ENCODE results near the gene RFT1.

GRCh38 chr3:53051929-53052328 lies 78.3 kb downstream of the RFT1 start:
- no peak for TF ChIP-seq GFI1B (tag by site-specific recombination; IDR thresholded peaks at IDR 0.05)
- no peak for TF ChIP-seq CTCF (tag by site-specific recombination; IDR thresholded peaks at IDR 0.05)
- no peak for TF ChIP-seq ZBTB11 (tag by site-specific recombination; conservative IDR thresholded peaks at IDR 0.05; ENCODE audit: low read depth)
- no peak for TF ChIP-seq REST (tag by site-specific recombination; IDR thresholded peaks at IDR 0.05)
- no peak for TF ChIP-seq ZNF138 (tag by site-specific recombination; IDR thresholded peaks at IDR 0.05; ENCODE audit: borderline replicate concordance)
- TF ChIP-seq ATF2 (tag by site-specific recombination; IDR thresholded peaks at IDR 0.05; ENCODE audit: low read depth): no peak
- no peak for TF ChIP-seq PATZ1 (tag by site-specific recombination; IDR thresholded peaks at IDR 0.05)
- no peak for TF ChIP-seq ZBTB8A (tag by site-specific recombination; IDR thresholded peaks at IDR 0.05)
- no peak for TF ChIP-seq ZNF610 (tag by site-specific recombination; IDR thresholded peaks at IDR 0.05; ENCODE audit: borderline replicate concordance)
- TF ChIP-seq ZNF394 (tag by site-specific recombination; IDR thresholded peaks at IDR 0.05; ENCODE audit: borderline replicate concordance): no peak
